HEK293T (cell line): ENCODE data around the gene BTN2A1.

Experiments
- BHLHE40 ChIP-seq: fragments of 450-650 bp; IDR thresholded peaks from 2 replicates; pipeline ENCODE4 v1.6.1; 2016; ENCODE audit warnings: mild to moderate bottlenecking, moderate library complexity, borderline replicate concordance
- ELF4 ChIP-seq: fragments of 450-650 bp; IDR thresholded peaks from 2 replicates; pipeline ENCODE4 v1.6.1; 2017; ENCODE audit warnings: antibody characterized with exemption
- FOXA1 ChIP-seq: fragments of 450-650 bp; IDR thresholded peaks from 2 replicates; pipeline ENCODE4 v1.6.1; 2016; ENCODE audit warnings: mild to moderate bottlenecking
- L3MBTL2 ChIP-seq: fragments of 450-650 bp; conservative IDR thresholded peaks from 2 replicates; pipeline ENCODE4 v1.6.1; 2016; ENCODE audit warnings: mild to moderate bottlenecking
- LEF1 ChIP-seq: fragments of 450-650 bp; IDR thresholded peaks from 2 replicates; pipeline ENCODE4 v1.6.1; 2017; ENCODE audit warnings: mild to moderate bottlenecking, borderline replicate concordance
- NFRKB ChIP-seq: fragments of 450-650 bp; IDR thresholded peaks from 2 replicates; pipeline ENCODE4 v1.6.1; 2016; ENCODE audit warnings: mild to moderate bottlenecking, moderate library complexity
- TF ChIP-seq, protein P1 (sequence below): fragments of 450-650 bp; IDR thresholded peaks from 2 replicates; pipeline ENCODE4 v1.6.1; 2016

DNA sequence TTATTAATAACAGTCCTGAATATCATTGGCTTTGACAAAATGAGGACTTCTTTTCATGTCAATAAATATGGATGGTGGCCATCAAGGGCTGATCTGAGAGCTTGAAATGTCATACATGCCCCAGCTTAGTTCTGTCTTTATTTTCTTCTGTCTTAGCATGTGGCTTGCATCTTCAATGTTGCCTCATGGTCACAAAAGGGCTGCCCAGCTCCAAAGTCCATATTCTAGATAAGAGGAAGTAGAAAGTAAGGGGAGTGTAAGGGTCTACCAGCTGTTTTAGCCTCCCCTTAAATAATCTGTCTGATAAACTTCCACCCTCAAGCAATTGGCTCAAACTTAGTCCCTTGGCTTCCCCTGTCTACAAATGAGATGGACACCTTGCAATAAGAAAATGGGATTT is 14.2 kb downstream of the BTN2A1 start:
- TF ChIP-seq LEF1, result no peak
- no peak for TF ChIP-seq BHLHE40
- no peak for TF ChIP-seq L3MBTL2
- no peak for TF ChIP-seq FOXA1
- TF ChIP-seq NFRKB, result no peak
- TF ChIP-seq ELF4, result no peak
- TF ChIP-seq, protein P1, sequence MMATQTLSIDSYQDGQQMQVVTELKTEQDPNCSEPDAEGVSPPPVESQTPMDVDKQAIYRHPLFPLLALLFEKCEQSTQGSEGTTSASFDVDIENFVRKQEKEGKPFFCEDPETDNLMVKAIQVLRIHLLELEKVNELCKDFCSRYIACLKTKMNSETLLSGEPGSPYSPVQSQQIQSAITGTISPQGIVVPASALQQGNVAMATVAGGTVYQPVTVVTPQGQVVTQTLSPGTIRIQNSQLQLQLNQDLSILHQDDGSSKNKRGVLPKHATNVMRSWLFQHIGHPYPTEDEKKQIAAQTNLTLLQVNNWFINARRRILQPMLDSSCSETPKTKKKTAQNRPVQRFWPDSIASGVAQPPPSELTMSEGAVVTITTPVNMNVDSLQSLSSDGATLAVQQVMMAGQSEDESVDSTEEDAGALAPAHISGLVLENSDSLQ, result no peak
